GM12891 (cell line): ENCODE results near the gene HSF2BP.
"Not testable (repeated sequence)": the region's sequence is repeated elsewhere in the genome, so short reads cannot be mapped to it uniquely, and the experiment has no call there.

Experiments used
- POLR2A ChIP-seq: IDR thresholded peaks from 2 replicates; pipeline ENCODE4 v1.6.1; 2011; ENCODE audit warnings: low read depth, low read length, control low read depth
- POLR2AphosphoS5 ChIP-seq: IDR thresholded peaks from 2 replicates; pipeline ENCODE4 v1.6.1; 2011; ENCODE audit warnings: low read depth, low read length, control low read depth
- TAF1 ChIP-seq: IDR thresholded peaks from 2 replicates; pipeline ENCODE4 v1.6.1; 2011; ENCODE audit warnings: low read depth, low read length, control low read depth

- TF ChIP-seq POLR2A, POLR2AphosphoS5, TAF1: not testable (repeated sequence)
Measured at GRCh38 chr21:43503892-43504291, 155.4 kb downstream of the HSF2BP start.
